GM21786 (cell line): ENCODE results near the gene POLD1.
A peak's percentile ranks its signal among the peaks of the same experiment; 100 is the strongest.
"Not testable (repeated sequence)": the region's sequence is repeated elsewhere in the genome, so short reads cannot be mapped to it uniquely, and the experiment has no call there.

Experiments used
- ATAC-seq: cut with Tn5 transposase; IDR thresholded peaks from one replicate; pipeline ENCODE4 v1.9.1; 2021; ENCODE audit not compliant: unreplicated experiment

Gene POLD1

GRCh38 chr19:50433201-50434180 lies 49.3 kb downstream of the POLD1 start:
- ATAC-seq, result no peak

GRCh38 chr19:50434525-50434924 lies 50.4 kb downstream of the POLD1 start:
- no peak for ATAC-seq

- no peak for ATAC-seq
Observed at GRCh38 chr19:50435221-50435620, 51.1 kb downstream of the POLD1 start.

GRCh38 chr19:50435627-50436026 lies 51.5 kb downstream of the POLD1 start:
- no peak for ATAC-seq

- ATAC-seq, result no peak
Observed at GRCh38 chr19:50437862-50438449, 53.8 kb downstream of the POLD1 start.

- not testable (repeated sequence) for ATAC-seq
Observed at GRCh38 chr19:50439130-50439529, 55.0 kb downstream of the POLD1 start.

- ATAC-seq, result no peak
Observed at GRCh38 chr19:50444059-50444458, 59.9 kb downstream of the POLD1 start.

GRCh38 chr19:50447053-50447452 lies 62.9 kb downstream of the POLD1 start:
- no peak for ATAC-seq

GRCh38 chr19:50447750-50448149 lies 63.6 kb downstream of the POLD1 start:
- ATAC-seq, result no peak

GRCh38 chr19:50449236-50449899 lies 65.2 kb downstream of the POLD1 start:
- ATAC-seq, result no peak

GRCh38 chr19:50450369-50451222 lies 66.4 kb downstream of the POLD1 start:
- no peak for ATAC-seq

- ATAC-seq, result no peak
Observed at GRCh38 chr19:50451223-50451534, 67.0 kb downstream of the POLD1 start.

GRCh38 chr19:50453243-50453642 lies 69.1 kb downstream of the POLD1 start:
- no peak for ATAC-seq

- no peak for ATAC-seq
Observed at GRCh38 chr19:50455992-50456391, 71.8 kb downstream of the POLD1 start.

- ATAC-seq, result no peak
Observed at GRCh38 chr19:50457300-50457699, 73.2 kb downstream of the POLD1 start.

- no peak for ATAC-seq
Observed at GRCh38 chr19:50458396-50459066, 74.4 kb downstream of the POLD1 start.

- no peak for ATAC-seq
Observed at GRCh38 chr19:50459067-50459456, 74.9 kb downstream of the POLD1 start.

- ATAC-seq, result no peak
Observed at GRCh38 chr19:50459638-50460037, 75.5 kb downstream of the POLD1 start.

- ATAC-seq, result peak; percentile 70
Observed at GRCh38 chr19:50460161-50460765, 76.1 kb downstream of the POLD1 start.
